ENCODE results near the gene LITAF. TPM values are rescaled to one million over a fixed set of nuclear protein-coding genes. Genes with fewer than 3 reads are reported as not detected.

Gene LITAF
- total and polyA plus RNA-seq, 12 donors, result 17.3 to 83.2 (median 51.3) TPM

GRCh38 chr16:11511801-11512200 is 74.9 kb downstream of the LITAF start:
- no peaks in the 10 kb centered on the region for H3K4me1 ChIP-seq (replicated peaks in 1 of 2)
- no peak for TF ChIP-seq CTCF (IDR thresholded peaks at IDR 0.05)
- TF ChIP-seq POLR2A (IDR thresholded peaks at IDR 0.05), result no peak
- H3K27me3 ChIP-seq, result no peaks in the 10 kb centered on the region
- intact Hi-C loops (cut with DNase I), result no loop called here
- WGBS, 4 donors, result 68 to 93% (median 85%) methylated on average over 4 to 6 of the region's 6 CpGs
- no peak overlapping the region for H3K4me3 ChIP-seq
- no peak for DNase-seq
- H3K36me3 ChIP-seq (replicated peaks in 1 of 2), result no peaks in the 10 kb centered on the region
- H3K27ac ChIP-seq, result no peak overlapping the region
- no peaks in the 10 kb centered on the region for H3K9me3 ChIP-seq (replicated peaks in 1 of 3)

GRCh38 chr16:11511328-11511727 is 75.4 kb downstream of the LITAF start:
- no peaks in the 10 kb centered on the region for H3K36me3 ChIP-seq (replicated peaks in 1 of 2)
- H3K27ac ChIP-seq, result no peak overlapping the region
- H3K9me3 ChIP-seq (replicated peaks in 1 of 3), result no peaks in the 10 kb centered on the region
- no peak for DNase-seq
- no peaks in the 10 kb centered on the region for H3K27me3 ChIP-seq
- H3K4me1 ChIP-seq (replicated peaks in 1 of 2), result no peaks in the 10 kb centered on the region
- no peak for TF ChIP-seq CTCF (IDR thresholded peaks at IDR 0.05)
- TF ChIP-seq POLR2A (IDR thresholded peaks at IDR 0.05), result no peak
- WGBS, 4 donors, result 85 to 89% (median 86%) methylated on average over 2 of the region's 2 CpGs
- intact Hi-C loops (cut with DNase I), result no loop called here
- no peak overlapping the region for H3K4me3 ChIP-seq

GRCh38 chr16:11510178-11510973 is 76.3 kb downstream of the LITAF start:
- H3K27ac ChIP-seq, result no peak overlapping the region
- no peaks in the 10 kb centered on the region for H3K9me3 ChIP-seq (replicated peaks in 1 of 3)
- no peak for DNase-seq
- TF ChIP-seq POLR2A (IDR thresholded peaks at IDR 0.05), result no peak
- TF ChIP-seq CTCF (IDR thresholded peaks at IDR 0.05), result no peak
- no peaks in the 10 kb centered on the region for H3K27me3 ChIP-seq
- no peak overlapping the region for H3K4me3 ChIP-seq
- WGBS, 4 donors, result 72 to 86% (median 79%) methylated on average over 9 to 12 of the region's 12 CpGs
- intact Hi-C loops (cut with DNase I), result no loop called here
- no peaks in the 10 kb centered on the region for H3K36me3 ChIP-seq (replicated peaks in 1 of 2)
- no peaks in the 10 kb centered on the region for H3K4me1 ChIP-seq (replicated peaks in 1 of 2)

- DNase-seq, result no peak
- intact Hi-C loops (cut with DNase I), result no loop called here
- Histone ChIP-seq H3K4me3 (no peak overlapping the region), H3K36me3 (replicated peaks in 1 of 2) (no peaks in the 10 kb centered on the region), H3K27ac (no peak overlapping the region), H3K27me3 (no peaks in the 10 kb centered on the region), H3K4me1 (replicated peaks in 1 of 2) (no peaks in the 10 kb centered on the region), H3K9me3 (replicated peaks in 1 of 3) (no peaks in the 10 kb centered on the region)
- TF ChIP-seq CTCF (IDR thresholded peaks at IDR 0.05), result no peak
- TF ChIP-seq POLR2A (IDR thresholded peaks at IDR 0.05), result no peak
- WGBS, 4 donors, result 83 to 93% (median 88%) methylated on average over 2 to 3 of the region's 3 CpGs
These were observed 78.7 kb downstream of the LITAF start for GRCh38 chr16:11507991-11508390.

Data from adrenal gland (tissue), 12 donors.